PFSK-1 (cell line): ENCODE results near the gene DYDC1.

Experiments used
- POLR2AphosphoS5 ChIP-seq: IDR thresholded peaks from 2 replicates; pipeline ENCODE4 v1.6.1; 2012; ENCODE audit warnings: low read depth, mild to moderate bottlenecking, control low read depth, low read length, moderate library complexity
- SIN3A ChIP-seq: IDR thresholded peaks from 2 replicates; pipeline ENCODE4 v1.6.1; 2012; ENCODE audit warnings: mild to moderate bottlenecking, low read length, moderate library complexity, borderline replicate concordance; ENCODE audit not compliant: insufficient read depth
- TAF1 ChIP-seq: IDR thresholded peaks from 2 replicates; pipeline ENCODE4 v1.6.1; 2012; ENCODE audit warnings: low read length, control low read depth, borderline replicate concordance; ENCODE audit not compliant: insufficient read depth
- TF ChIP-seq, protein P1 (sequence below), 2 experiments: IDR thresholded peaks; 2 replicates each; pipeline versions ENCODE4 v1.6.1 to v1.8.0; 2011 to 2012; ENCODE audit warnings: low read depth in 2 of 2, low read length in 2 of 2, control low read depth in 1 of 2, inconsistent platforms in 1 of 2, mild to moderate bottlenecking in 1 of 2, moderate library complexity in 1 of 2; ENCODE audit not compliant: insufficient read depth in 1 of 2

DNA sequence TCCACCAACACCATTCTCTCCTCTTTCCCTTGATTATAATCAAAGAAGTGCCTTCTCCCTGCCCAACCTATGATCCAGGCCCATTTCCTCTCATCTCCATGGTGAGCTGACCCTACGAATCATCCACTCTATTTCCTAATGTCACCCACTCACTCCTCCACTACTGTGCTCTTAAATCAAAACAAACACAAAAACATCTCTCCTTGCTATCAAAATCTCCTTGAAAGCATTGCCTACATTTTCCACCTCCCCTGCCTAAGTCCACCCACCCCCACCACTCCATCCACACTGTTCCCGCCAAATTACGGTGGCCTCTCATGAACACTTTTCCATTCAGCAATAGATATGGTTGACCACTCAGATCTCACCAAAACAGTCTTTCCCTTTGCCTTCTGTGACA is 5.3 kb downstream of the DYDC1 start:
- no peak for TF ChIP-seq SIN3A
- TF ChIP-seq, protein P1, sequence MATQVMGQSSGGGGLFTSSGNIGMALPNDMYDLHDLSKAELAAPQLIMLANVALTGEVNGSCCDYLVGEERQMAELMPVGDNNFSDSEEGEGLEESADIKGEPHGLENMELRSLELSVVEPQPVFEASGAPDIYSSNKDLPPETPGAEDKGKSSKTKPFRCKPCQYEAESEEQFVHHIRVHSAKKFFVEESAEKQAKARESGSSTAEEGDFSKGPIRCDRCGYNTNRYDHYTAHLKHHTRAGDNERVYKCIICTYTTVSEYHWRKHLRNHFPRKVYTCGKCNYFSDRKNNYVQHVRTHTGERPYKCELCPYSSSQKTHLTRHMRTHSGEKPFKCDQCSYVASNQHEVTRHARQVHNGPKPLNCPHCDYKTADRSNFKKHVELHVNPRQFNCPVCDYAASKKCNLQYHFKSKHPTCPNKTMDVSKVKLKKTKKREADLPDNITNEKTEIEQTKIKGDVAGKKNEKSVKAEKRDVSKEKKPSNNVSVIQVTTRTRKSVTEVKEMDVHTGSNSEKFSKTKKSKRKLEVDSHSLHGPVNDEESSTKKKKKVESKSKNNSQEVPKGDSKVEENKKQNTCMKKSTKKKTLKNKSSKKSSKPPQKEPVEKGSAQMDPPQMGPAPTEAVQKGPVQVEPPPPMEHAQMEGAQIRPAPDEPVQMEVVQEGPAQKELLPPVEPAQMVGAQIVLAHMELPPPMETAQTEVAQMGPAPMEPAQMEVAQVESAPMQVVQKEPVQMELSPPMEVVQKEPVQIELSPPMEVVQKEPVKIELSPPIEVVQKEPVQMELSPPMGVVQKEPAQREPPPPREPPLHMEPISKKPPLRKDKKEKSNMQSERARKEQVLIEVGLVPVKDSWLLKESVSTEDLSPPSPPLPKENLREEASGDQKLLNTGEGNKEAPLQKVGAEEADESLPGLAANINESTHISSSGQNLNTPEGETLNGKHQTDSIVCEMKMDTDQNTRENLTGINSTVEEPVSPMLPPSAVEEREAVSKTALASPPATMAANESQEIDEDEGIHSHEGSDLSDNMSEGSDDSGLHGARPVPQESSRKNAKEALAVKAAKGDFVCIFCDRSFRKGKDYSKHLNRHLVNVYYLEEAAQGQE (IDR thresholded peaks at IDR 0.05; ENCODE audit: insufficient read depth in 1 of 2, low read depth in 2 of 2, low read length in 2 of 2) = no peak
- no peak for TF ChIP-seq POLR2AphosphoS5
- TF ChIP-seq TAF1 = no peak
